Measurements from ENCODE around the gene MAPK8. TPM values are rescaled to one million over a fixed set of nuclear protein-coding genes. Genes with fewer than 3 reads are reported as not detected.

The MAPK8 gene
- polyA plus RNA-seq, 1 experiment, result 75.6 TPM

DNA sequence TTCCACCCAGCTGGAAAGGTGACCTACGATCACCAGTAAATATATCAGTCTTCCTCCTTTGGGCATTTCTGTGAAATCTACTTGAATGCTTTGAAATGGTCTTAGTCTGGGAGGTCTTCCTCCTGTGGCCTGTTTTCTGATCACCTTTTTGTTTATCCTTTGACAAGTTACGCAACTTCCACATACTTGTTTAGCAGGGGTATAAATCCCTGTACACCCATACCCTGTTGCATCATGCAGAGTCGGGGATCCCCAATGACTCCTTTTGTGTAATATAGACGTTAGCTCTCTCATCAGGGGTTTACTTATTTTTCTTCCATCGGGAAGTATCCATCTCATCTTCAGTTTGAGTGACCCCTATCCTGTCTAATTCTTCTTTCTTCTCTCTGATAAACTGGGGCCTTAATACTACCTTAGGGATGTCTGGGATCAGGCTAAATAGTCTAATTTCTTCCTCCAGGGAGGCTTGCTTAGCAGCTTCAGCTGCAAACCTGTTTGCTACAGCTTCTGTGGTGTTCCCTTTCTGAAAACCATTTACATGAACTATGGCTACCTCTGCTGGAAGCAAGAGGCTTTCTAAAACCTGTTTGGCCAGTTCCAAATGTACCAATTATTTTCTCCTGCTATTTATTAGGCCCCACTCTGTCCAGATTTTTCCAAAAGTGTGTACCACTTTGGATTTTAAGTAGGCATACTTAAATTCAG lies 25.8 kb downstream of the MAPK8 start:
- TF ChIP-seq, protein P1, sequence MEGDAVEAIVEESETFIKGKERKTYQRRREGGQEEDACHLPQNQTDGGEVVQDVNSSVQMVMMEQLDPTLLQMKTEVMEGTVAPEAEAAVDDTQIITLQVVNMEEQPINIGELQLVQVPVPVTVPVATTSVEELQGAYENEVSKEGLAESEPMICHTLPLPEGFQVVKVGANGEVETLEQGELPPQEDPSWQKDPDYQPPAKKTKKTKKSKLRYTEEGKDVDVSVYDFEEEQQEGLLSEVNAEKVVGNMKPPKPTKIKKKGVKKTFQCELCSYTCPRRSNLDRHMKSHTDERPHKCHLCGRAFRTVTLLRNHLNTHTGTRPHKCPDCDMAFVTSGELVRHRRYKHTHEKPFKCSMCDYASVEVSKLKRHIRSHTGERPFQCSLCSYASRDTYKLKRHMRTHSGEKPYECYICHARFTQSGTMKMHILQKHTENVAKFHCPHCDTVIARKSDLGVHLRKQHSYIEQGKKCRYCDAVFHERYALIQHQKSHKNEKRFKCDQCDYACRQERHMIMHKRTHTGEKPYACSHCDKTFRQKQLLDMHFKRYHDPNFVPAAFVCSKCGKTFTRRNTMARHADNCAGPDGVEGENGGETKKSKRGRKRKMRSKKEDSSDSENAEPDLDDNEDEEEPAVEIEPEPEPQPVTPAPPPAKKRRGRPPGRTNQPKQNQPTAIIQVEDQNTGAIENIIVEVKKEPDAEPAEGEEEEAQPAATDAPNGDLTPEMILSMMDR (IDR thresholded peaks at IDR 0.05; ENCODE audit: low read depth, low read length), result no peak
- no peak overlapping the region for H3K4me3 ChIP-seq (ENCODE audit: low read depth, low read length)
- no peak overlapping the region for H3K27ac ChIP-seq (ENCODE audit: low read depth, low read length)
- POLR2A ChIA-PET, result no interaction called here
- H3K9me3 ChIP-seq (ENCODE audit: control insufficient read depth, insufficient read depth, low read length), result peaks cover 12% of the 10 kb centered on the region
- no peak for DNase-seq (ENCODE audit: low read depth, low spot score)
- CTCF ChIA-PET, result no interaction called here
- no peaks in the 10 kb centered on the region for H3K27me3 ChIP-seq (ENCODE audit: control insufficient read depth, insufficient read depth, low read length)

DNA sequence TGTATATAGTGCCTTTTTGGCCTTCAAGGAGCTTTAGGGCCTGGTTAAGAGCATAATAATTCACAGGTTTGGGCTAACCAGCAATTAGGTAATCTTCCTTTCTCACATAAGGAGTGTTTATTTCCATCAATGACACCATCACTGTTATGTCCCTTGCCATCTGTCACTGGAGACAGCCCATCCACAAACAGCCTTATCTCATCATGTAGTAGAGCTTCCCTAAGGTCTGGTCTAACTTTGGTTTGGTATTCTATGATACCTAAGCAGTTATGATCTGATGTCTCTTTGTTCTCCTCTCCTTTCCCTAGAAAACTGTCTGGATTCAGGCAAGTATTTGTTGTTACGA lies 26.4 kb downstream of the MAPK8 start:
- POLR2A ChIA-PET, result no interaction called here
- H3K4me3 ChIP-seq (ENCODE audit: low read depth, low read length), result no peak overlapping the region
- H3K9me3 ChIP-seq (ENCODE audit: control insufficient read depth, insufficient read depth, low read length), result peaks cover 12% of the 10 kb centered on the region
- TF ChIP-seq, protein P1 (IDR thresholded peaks at IDR 0.05; ENCODE audit: low read depth, low read length), result no peak
- no peak overlapping the region for H3K27ac ChIP-seq (ENCODE audit: low read depth, low read length)
- no peaks in the 10 kb centered on the region for H3K27me3 ChIP-seq (ENCODE audit: control insufficient read depth, insufficient read depth, low read length)
- no peak for DNase-seq (ENCODE audit: low read depth, low spot score)
- CTCF ChIA-PET, result interaction anchor here (1.3 kb wide), 1 partner anchor 30 kb away, joined by 3 read pairs; no protein-coding TSS in a partner anchor

DNA sequence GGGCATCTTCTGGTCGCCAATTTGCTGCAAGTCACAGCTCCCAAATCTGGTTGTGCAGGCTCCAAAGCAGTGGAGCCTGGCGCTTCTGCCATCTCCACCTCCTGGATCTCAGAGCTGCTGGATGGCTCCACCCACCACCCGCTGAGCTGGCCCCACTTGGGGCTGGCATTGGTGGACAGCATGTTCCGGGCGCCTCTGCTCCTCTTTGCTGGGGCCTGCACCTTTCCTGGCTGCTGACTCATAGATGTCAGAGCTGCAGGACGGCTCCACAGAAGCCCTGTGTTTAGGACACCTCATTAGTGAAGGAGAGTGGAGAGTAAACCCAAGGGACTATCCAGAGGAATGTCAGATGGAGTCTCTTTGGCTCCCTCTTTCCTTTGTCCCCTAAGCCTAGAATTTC lies 27.4 kb downstream of the MAPK8 start:
- POLR2A ChIA-PET, result no interaction called here

DNA sequence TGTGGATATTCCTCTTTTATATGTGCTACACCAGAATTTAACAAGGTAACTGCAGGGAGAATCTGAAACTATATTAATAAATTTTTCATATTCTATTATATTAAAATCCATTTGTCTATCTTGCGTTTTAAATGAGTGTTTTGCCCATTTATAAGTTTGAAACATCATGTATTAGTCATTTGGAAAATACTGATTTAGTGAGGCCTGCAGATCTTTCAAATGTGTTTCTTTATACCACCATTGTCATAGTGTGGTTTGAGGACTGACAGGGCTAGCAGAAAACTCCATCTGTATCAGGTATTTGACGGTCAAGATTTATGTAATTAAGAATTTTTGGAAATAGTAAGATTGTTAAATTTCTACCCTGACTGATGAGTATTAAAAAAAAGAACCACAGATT lies 29.3 kb downstream of the MAPK8 start:
- Histone ChIP-seq H3K27me3 (ENCODE audit: control insufficient read depth, insufficient read depth, low read length) (no peaks in the 10 kb centered on the region), H3K9me3 (ENCODE audit: control insufficient read depth, insufficient read depth, low read length) (peaks cover 11% of the 10 kb centered on the region), H3K27ac (ENCODE audit: low read depth, low read length) (no peak overlapping the region), H3K4me3 (ENCODE audit: low read depth, low read length) (no peak overlapping the region)
- CTCF ChIA-PET, result interaction anchor here (0.8 kb wide), 1 partner anchor 320 kb away, joined by 6 read pairs; no protein-coding TSS in a partner anchor
- POLR2A ChIA-PET, result no interaction called here
- DNase-seq (ENCODE audit: low read depth, low spot score), result no peak
- TF ChIP-seq, protein P1 (IDR thresholded peaks at IDR 0.05; ENCODE audit: low read depth, low read length), result no peak

More for the DNA sequence above, 27.4 kb downstream of the MAPK8 start:
- H3K27ac ChIP-seq (ENCODE audit: low read depth, low read length), result no peak overlapping the region
- CTCF ChIA-PET, result interaction anchor here (0.9 to 1.3 kb wide), 2 partner anchors 29 to 322 kb away, joined by 3 to 4 read pairs; no protein-coding TSS in a partner anchor
- H3K4me3 ChIP-seq (ENCODE audit: low read depth, low read length), result no peak overlapping the region
- no peak for DNase-seq (ENCODE audit: low read depth, low spot score)
- TF ChIP-seq, protein P1 (IDR thresholded peaks at IDR 0.05; ENCODE audit: low read depth, low read length), result no peak
- no peaks in the 10 kb centered on the region for H3K27me3 ChIP-seq (ENCODE audit: control insufficient read depth, insufficient read depth, low read length)
- H3K9me3 ChIP-seq (ENCODE audit: control insufficient read depth, insufficient read depth, low read length), result peaks cover 12% of the 10 kb centered on the region

DNA sequence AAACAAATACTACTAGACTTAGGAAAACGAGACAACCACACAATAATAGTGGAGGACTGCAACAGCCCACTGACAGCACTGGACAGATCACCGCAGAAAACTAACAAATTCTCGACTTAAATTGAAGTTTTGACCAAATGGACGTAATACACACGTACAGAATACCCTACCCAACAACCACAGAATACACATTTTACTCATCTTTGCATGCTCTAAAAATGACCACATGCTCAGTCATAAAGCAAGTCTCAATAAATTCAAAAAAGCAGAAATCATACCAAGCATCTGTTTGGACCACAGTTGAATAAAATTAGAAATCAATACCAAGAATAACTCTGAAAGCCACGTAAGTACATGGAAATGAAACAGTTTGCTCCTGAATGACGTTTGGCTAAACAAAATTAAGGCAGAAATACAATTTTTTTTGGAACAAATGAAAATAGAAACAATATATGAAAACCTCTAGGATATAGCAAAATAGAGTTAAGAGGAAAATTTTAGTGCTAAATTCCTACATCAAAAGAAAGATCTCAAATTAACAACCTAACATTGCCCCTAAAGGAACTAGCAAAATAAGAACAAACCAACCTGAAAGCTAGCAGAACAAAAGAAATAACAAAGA lies 30.6 kb downstream of the MAPK8 start:
- POLR2A ChIA-PET, result no interaction called here
- H3K4me3 ChIP-seq (ENCODE audit: low read depth, low read length), result no peak overlapping the region
- peaks cover 5% of the 10 kb centered on the region for H3K9me3 ChIP-seq (ENCODE audit: control insufficient read depth, insufficient read depth, low read length)
- CTCF ChIA-PET, result no interaction called here
- no peaks in the 10 kb centered on the region for H3K27me3 ChIP-seq (ENCODE audit: control insufficient read depth, insufficient read depth, low read length)
- TF ChIP-seq, protein P1 (IDR thresholded peaks at IDR 0.05; ENCODE audit: low read depth, low read length), result no peak
- DNase-seq (ENCODE audit: low read depth, low spot score), result no peak
- no peak overlapping the region for H3K27ac ChIP-seq (ENCODE audit: low read depth, low read length)

All from AG04450 (cell line).